Psoas muscle (tissue), 8 donors: ENCODE results near the gene IGF1R. TPM values are rescaled to one million over a fixed set of nuclear protein-coding genes. Genes with fewer than 3 reads are reported as not detected.

Experiments
- ATAC-seq, 4 donors: fragments of 200-7000 bp; cut with Tn5 transposase; one replicate each; pipeline ENCODE4 v1.9.1; 2020; ENCODE audit warnings: moderate library complexity in 3 of 4, mild to moderate bottlenecking in 2 of 4
- DNase-seq, 2 donors: peaks; one replicate each; pipeline ENCODE4 v3.0.0-alpha.2; 2020
- H3K27ac ChIP-seq: fragments of 200-600 bp; one replicate; pipeline ENCODE4 v1.8.0; 2022
- H3K27me3 ChIP-seq, 3 donors: fragments of 200-600 bp in 1 of 3; one replicate each; pipeline versions ENCODE4 v1.6.1 to v1.8.0; 2013 to 2022; ENCODE audit warnings: low read length in 2 of 3, mild to moderate bottlenecking in 2 of 3, moderate library complexity in 1 of 3; ENCODE audit not compliant: insufficient read depth in 3 of 3
- H3K36me3 ChIP-seq, 2 donors: fragments of 200-600 bp in 1 of 2; one replicate each; pipeline versions ENCODE4 v1.6.1 to v1.8.0; 2013 to 2022; ENCODE audit warnings: low read depth in 1 of 2, mild to moderate bottlenecking in 1 of 2, moderate library complexity in 1 of 2; ENCODE audit not compliant: insufficient read depth in 1 of 2
- H3K4me1 ChIP-seq: fragments of 200-600 bp; one replicate; pipeline ENCODE4 v1.8.0; 2022
- H3K4me3 ChIP-seq: fragments of 200-600 bp; one replicate; pipeline ENCODE4 v1.8.0; 2022; ENCODE audit warnings: mild to moderate bottlenecking
- H3K9me3 ChIP-seq: fragments of 200-600 bp; one replicate; pipeline ENCODE4 v1.8.0; 2022
- WGBS, 3 donors: extraction: QIAGEN DNeasy Blood & Tissue Kit; methylation state at CpG; one replicate each; pipeline versions ENCODE4 v1.1.6 to v1.1.7; 2013; 5-methylcytosine and 5-hydroxymethylcytosine counted together
- intact Hi-C, 2 donors: fragments of 100-400 bp; cut with DNase I; formaldehyde crosslinking; loops; one replicate each; pipeline versions ENCODE4 v1.11.0 to v1.14.2; 2022
- polyA plus RNA-seq, 3 donors: library from polyadenylated mRNA; stranded (reverse); fragments of 200-250 nt; gene quantifications; one replicate each; pipeline ENCODE4 v1.2.3, GENCODE V29; 2013
- total RNA-seq, 4 donors: library from RNA; stranded (reverse); fragmentation: NEBNext Ultra II Directional in 2 of 4; extraction: Animal tissue kit (Norgen Biotek cat#: 25700) in 2 of 4; gene quantifications; one replicate each; pipeline versions ENCODE4 v1.2.1 to v1.2.4, GENCODE V29; 2021 to 2023
- TF ChIP-seq, protein P1 (sequence below): fragments of 200-600 bp; IDR thresholded peaks from one replicate; pipeline ENCODE4 v1.8.0; 2022; ENCODE audit warnings: antibody characterized with exemption
- donor health status: healthy with polysubstance abuse.
- donor health status: DM: no; HTN: no; CAD: no; lungs with moderate emphysema.
- donor health status: Bipolar disorder and iron deficiency.
- donor health status: healthy.
- donor health status: DM: yes; HTN: yes; CAD: no.
- donor health status: DM: no; HTN: no; CAD: no.
- donor health status: DM: no; HTN: no; CAD: no.
- donor health status: DM: yes; HTN: yes; CAD: no.

The IGF1R gene
- total and polyA plus RNA-seq, 7 donors = 2.1 to 20.4 (median 12.0) TPM

DNA sequence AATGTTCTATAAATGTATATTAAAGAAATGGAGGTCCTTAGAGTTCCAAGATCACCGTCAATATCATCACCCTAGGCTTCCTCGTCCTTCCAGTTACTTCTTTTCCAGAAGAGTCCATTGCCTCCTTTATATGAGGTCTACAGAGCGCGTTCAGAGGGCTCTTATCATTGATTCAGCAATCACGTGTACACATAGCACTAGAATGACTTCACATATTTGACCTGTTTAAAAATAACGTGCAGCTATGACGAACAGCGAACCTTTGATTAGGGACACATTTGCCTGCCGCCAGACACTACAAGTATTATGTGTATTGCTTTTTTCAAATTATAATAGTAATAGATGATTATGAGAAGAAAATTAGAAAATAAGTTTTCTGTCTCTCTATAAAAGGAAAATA, 26.0 kb downstream of the IGF1R start:
- intact Hi-C loops = no loop called here
- peak overlapping the region; percentile 10 for H3K27ac ChIP-seq
- peak; percentile 75 to 87 (median 82) for ATAC-seq

GRCh38 chr15:98676586-98677270, 28.4 kb downstream of the IGF1R start:
- TF ChIP-seq, protein P1, sequence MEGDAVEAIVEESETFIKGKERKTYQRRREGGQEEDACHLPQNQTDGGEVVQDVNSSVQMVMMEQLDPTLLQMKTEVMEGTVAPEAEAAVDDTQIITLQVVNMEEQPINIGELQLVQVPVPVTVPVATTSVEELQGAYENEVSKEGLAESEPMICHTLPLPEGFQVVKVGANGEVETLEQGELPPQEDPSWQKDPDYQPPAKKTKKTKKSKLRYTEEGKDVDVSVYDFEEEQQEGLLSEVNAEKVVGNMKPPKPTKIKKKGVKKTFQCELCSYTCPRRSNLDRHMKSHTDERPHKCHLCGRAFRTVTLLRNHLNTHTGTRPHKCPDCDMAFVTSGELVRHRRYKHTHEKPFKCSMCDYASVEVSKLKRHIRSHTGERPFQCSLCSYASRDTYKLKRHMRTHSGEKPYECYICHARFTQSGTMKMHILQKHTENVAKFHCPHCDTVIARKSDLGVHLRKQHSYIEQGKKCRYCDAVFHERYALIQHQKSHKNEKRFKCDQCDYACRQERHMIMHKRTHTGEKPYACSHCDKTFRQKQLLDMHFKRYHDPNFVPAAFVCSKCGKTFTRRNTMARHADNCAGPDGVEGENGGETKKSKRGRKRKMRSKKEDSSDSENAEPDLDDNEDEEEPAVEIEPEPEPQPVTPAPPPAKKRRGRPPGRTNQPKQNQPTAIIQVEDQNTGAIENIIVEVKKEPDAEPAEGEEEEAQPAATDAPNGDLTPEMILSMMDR = no peak
- no peaks in the 10 kb centered on the region for H3K9me3 ChIP-seq
- no peaks in the 10 kb centered on the region for H3K27me3 ChIP-seq
- H3K27ac ChIP-seq = no peak overlapping the region
- no peaks in the 10 kb centered on the region for H3K36me3 ChIP-seq
- intact Hi-C loops = no loop called here
- ATAC-seq = no peak
- no peak overlapping the region for H3K4me3 ChIP-seq
- no peak for DNase-seq
- peaks cover 34% of the 10 kb centered on the region for H3K4me1 ChIP-seq
- 89 to 98% (median 98%) methylated on average over 7 of the region's 7 CpGs for WGBS, 3 donors

More for the DNA sequence above, 26.0 kb downstream of the IGF1R start:
- Histone ChIP-seq H3K4me1 (peaks cover 47% of the 10 kb centered on the region), H3K27me3 (no peaks in the 10 kb centered on the region), H3K4me3 (peak overlapping the region; percentile 1), H3K9me3 (no peaks in the 10 kb centered on the region), H3K36me3 (no peaks in the 10 kb centered on the region)
- WGBS, 3 donors = 61 to 68% (median 66%) methylated on average over 9 of the region's 9 CpGs
- no peak for DNase-seq
- TF ChIP-seq, protein P1 = no peak

GRCh38 chr15:98677345-98678059, 29.2 kb downstream of the IGF1R start:
- no peaks in the 10 kb centered on the region for H3K9me3 ChIP-seq
- no peak overlapping the region for H3K4me3 ChIP-seq
- peaks cover 39% of the 10 kb centered on the region for H3K4me1 ChIP-seq
- no peaks in the 10 kb centered on the region for H3K27me3 ChIP-seq
- H3K27ac ChIP-seq = no peak overlapping the region
- H3K36me3 ChIP-seq = no peaks in the 10 kb centered on the region
- no peak for ATAC-seq
- intact Hi-C loops = no loop called here
- TF ChIP-seq, protein P1 = no peak
- 87 to 90% (median 87%) methylated on average over 5 of the region's 5 CpGs for WGBS, 3 donors
- no peak for DNase-seq

GRCh38 chr15:98678484-98678883, 30.1 kb downstream of the IGF1R start:
- intact Hi-C loops = no loop called here

More at GRCh38 chr15:98678484-98678883, 30.1 kb downstream of the IGF1R start:
- DNase-seq (no peak), ATAC-seq (no peak)
- H3K27me3 ChIP-seq = no peaks in the 10 kb centered on the region
- H3K4me3 ChIP-seq = no peak overlapping the region
- no peaks in the 10 kb centered on the region for H3K36me3 ChIP-seq
- 94 to 96% (median 94%) methylated on average over 7 of the region's 7 CpGs for WGBS, 3 donors
- TF ChIP-seq, protein P1 = no peak
- H3K27ac ChIP-seq = no peak overlapping the region
- no peaks in the 10 kb centered on the region for H3K9me3 ChIP-seq
- peaks cover 46% of the 10 kb centered on the region for H3K4me1 ChIP-seq
